NCI-H345 treated with DMSO at 0.1 percent for 48 hours (cell line): ENCODE data around the gene PRSS27.
"Not testable (repeated sequence)": the region's sequence is repeated elsewhere in the genome, so short reads cannot be mapped to it uniquely, and the experiment has no call there.

Experiments
- DNase-seq: peaks from one replicate; lab custom pipeline; 2025; ENCODE audit not compliant: unreplicated experiment; lab: John Stamatoyannopoulos, UW

PRSS27 gene

GRCh38 chr16:2698103-2698870 lies 21.7 kb downstream of the PRSS27 start:
- no peak for DNase-seq

DNA sequence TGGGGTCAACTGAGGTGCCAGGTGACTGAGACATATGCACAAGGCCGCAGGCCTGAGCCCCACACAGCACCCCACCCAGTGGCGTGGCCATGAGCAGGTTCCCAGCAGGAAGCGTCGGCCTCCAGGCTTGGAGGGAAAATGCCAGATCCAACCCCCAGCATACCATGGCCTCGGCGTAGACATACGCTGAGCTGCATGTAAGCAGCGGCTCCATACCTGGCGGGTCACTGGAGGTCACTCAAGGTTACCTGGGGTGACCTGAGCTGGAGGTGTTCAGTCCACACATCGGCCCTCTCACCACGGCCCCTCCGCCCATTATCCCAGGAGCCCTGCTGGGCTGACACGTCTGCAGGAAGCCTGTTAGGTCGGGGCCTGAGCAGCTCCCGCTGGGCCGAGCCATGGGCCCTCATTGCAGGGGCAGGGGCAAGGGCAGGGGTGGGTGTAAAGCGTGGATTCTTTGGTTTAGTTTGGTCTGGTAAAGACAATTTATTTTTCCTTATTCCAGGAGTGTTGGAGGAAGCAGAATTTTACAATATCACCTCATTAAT lies 22.5 kb downstream of the PRSS27 start:
- DNase-seq, result no peak

DNA sequence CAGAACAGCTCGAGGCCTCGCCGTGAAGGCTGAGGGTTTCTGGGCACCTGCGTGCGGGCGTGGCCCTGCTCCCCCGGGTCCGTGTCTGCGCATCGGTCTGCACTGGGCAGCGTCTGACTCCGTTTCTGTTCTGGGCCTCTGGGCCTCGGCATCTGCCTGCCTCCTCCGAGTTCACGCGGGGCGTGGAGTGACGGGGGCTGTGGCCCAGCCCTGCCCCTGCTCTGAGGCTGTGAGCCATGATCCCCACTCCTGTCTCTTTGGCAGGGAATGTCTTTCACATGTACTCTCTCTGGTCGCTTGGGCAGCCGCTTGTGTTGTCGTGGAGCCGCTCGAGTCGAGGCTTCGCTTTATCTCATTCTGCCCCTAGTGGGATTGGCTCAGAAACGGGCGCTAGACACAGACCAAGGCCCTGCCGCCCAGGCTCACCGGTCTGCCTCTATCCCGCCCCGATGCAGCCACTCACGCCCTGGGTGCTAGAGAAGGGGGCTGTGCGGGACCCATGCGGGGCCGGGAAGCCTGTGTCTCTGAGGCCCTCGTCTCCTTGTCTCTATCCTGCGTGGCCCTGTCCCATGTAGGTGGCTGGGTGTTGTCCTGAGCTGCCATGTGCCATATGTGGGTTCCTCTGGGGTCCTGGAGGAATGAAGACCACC lies 23.3 kb downstream of the PRSS27 start:
- not testable (repeated sequence) for DNase-seq

- DNase-seq, result no peak
Observed at GRCh38 chr16:2692948-2693651, 26.9 kb downstream of the PRSS27 start.

GRCh38 chr16:2692251-2692947 lies 27.6 kb downstream of the PRSS27 start:
- DNase-seq, result no peak

- DNase-seq, result no peak
Observed at GRCh38 chr16:2691491-2692248, 28.4 kb downstream of the PRSS27 start.

DNA sequence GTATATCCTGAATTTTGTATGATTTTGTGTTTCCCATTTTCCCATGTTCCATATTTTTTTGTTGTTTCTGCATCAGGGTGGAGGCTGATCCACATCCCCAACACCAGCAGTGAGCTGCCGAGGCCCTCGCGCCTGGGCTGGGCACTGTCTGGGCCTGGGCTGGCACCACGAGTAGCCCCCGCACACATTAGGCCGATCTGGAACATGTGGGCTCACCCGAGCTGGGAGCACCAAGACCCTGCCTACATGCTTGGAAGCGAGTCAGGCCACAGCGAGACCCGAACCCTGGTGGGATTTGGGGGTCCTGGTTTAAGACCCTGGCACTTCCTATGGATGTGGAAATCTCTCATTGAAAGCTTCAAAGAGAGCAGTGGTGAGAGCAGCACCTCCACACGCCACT lies 29.2 kb downstream of the PRSS27 start:
- DNase-seq, result no peak

DNA sequence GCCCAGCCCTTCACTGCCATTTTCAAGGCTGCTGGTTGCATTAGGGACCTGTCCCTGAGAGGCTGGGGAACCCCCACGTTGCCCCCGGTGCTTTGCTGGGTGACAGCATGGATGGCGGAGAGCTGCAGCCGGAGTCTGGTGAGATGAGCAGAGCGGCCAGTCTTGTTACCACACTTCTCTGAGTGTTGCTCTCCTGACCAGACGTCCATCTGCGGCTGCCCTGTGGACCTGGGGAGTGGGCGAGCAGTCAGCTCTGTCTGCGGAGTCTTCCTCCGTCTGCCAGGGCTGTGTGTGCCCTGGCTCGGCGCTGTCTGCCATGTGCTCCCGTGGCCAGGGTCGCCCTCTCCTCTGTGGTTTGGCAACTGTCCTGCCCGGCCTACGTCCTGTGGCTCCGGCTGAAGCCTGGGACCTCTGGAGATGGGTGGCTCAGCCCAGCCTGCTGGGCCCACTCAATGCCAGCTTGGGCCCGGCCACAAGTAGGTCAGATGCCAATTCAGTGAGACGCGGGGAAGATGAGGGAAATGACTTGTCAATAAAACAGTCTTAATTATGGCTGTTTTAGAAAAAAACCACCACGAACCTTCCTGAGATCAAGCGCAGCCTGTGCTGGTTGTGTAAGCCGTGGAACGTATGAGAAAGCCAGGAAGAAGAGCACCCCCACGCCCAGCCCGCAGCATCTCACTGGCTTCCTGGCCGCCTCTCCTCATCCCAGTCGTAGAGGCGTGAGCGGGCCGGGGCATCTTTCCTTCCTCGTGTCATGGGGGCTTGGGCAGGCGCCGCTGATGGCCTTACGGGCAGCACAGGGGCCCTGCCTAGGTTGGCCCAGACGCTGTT lies 29.8 kb downstream of the PRSS27 start:
- no peak for DNase-seq

DNA sequence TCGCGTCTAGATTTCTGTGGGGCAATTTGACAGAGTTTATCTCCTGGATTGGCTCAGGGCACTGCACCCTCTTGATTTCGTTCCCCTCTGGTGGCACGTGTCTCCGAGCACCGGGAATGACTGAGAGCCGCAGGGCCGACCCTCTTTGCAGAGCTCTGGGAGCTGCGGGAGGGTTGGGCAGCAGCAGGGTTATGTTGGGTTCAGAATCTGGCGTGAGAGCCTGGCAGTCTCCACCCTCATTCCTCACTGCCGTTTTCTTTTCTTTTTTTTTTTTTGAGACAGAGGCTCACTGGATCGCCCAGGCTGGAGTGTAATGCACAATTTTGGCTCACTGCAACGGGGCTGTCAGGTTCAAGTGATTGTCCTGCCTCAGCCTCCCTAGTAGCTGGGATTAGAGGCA lies 30.6 kb downstream of the PRSS27 start:
- DNase-seq, result not testable (repeated sequence)

DNA sequence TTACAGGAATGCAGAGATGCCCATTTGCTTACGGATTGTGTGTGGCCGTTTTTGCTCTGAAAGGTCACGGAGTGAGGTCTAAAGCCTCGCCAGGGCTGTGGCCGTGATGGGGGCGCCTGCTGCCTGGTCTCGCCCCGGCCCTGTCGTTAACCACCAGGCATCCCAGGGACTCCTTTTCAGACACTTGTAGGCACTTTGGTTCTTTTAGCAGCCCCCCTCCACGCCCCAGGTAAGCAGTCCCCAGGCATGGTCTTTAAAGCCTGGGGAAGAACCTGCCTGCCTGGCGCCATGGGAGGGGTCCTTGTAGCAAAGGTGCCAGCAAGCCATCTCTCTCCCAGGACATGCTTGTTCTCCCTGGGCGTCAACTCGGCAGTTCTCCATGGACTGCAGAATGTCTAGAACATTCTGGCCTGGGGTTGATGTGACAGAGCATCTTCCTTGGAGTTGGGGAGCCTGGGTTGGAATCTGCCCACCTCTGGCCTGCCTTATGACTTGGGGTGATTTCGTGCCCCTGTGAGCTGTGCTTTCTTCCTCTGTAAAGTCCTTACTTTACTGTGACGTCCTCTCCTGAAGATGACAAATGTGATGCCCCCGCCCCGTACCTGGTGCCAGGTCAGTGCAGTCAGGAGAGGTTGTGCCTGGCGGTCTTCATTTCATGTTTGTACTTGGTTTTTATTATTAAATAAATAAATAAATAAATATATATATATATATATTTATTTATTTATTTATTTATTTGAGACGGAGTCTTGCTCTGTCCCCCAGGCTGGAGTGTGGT lies 32.3 kb downstream of the PRSS27 start:
- DNase-seq, result no peak

- no peak for DNase-seq
Observed at GRCh38 chr16:2686912-2687507, 33.0 kb downstream of the PRSS27 start.

- DNase-seq, result not testable (repeated sequence)
Observed at GRCh38 chr16:2686075-2686474, 33.9 kb downstream of the PRSS27 start.

DNA sequence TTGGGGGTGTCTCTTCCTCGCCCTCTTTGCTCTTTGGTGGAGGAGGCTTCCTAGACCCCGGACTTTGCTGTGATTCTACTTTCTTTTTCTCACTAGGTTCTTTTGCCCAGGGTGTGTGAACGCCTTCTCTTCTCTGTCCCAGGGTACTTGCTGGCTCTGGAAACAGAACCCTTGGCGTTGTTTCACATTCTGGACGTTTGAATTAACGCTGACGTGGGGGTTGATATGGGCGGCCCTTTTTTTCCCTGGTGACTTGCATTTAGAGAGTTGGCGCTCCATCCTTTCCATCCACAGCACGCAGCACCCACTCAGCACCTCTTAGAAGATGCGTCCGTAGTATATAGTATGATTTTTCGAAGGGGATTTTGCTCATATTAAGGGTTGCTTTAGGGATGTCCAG lies 37.0 kb downstream of the PRSS27 start:
- not testable (repeated sequence) for DNase-seq

DNA sequence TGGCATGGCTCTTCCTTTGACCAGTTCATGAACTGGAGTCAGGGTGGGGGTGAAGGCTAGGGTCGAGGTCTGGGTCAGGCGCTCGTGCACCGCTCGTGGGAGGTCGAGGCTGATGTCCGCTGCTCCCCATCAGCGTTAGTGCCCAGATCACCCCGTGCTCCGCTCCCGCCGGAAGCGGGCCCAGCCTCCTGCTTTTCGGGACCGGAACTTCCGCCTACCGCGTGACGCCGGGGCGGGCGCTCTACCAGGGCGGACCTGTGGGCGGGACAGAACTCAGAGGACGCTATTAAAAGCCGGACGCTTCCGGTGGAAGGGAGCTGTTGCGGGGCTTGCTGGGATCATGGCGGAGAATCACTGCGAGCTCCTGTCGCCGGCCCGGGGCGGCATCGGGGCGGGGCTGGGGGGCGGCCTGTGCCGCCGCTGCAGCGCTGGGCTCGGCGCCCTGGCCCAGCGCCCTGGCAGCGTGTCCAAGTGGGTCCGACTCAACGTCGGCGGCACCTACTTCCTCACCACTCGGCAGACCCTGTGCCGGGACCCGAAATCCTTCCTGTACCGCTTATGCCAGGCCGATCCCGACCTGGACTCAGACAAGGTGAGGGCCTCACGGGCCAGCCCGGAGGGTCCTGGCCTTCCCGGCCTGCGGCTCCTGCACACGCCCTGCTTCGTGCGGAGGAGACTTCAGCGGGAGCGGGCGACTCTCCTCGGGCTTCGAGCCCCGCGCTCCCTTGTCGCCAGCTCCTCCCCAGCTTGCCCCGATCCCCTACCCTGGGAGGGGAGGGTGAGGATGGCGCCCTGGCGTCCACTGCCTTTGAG lies 37.6 kb downstream of the PRSS27 start, which contains the start of gene KCTD5:
TSS of gene KCTD5 (plus strand) at position 315 of the 813 bp plus-strand sequence. CDS start at position 341, 26 bp downstream.
- DNase-seq, result peak; percentile 91

- DNase-seq, result not testable (repeated sequence)
Observed at GRCh38 chr16:2680360-2680759, 39.7 kb downstream of the PRSS27 start.

DNA sequence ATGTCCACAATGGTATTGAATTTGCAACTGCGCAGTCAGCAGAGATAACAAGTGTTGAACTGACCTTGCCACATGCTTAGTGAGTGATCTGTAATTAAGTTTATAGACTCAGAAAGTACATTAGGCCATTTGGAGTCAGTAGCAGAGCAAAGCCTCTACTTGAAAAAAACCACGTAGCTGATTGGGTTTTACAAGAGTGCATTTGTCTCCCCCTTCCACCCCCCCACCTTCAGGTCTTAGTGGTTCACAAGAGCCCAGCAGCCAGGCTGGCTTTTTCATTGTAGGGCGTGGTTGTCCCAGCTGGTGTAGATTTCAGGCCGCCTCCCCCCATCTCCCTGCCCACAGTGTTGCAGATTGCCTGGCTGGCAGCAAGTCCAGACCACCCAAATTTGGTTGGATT lies 40.1 kb downstream of the PRSS27 start:
- not testable (repeated sequence) for DNase-seq
